ENCODE measurements around the gene GGTA1. TPM values are rescaled to one million over a fixed set of nuclear protein-coding genes. Genes with fewer than 3 reads are reported as not detected.

The GGTA1 gene
- polyA plus RNA-seq, 1 experiment = not detected

- Histone ChIP-seq H3K36me3 (ENCODE audit: control insufficient read depth, insufficient read depth, low read length) (no peaks in the 10 kb centered on the region), H3K4me3 (ENCODE audit: low read depth, low read length) (no peak overlapping the region), H3K27me3 (ENCODE audit: control insufficient read depth, insufficient read depth, low read length) (0 out of 2 replicates have a peak, but pooled peaks cover 1% of the 10 kb centered on the region)
- DNase-seq (ENCODE audit: low read depth) = no peak
- POLR2A ChIA-PET = no interaction called here
- CTCF ChIA-PET = interaction anchor here (0.7 kb wide), 1 partner anchor 9 kb away, joined by 3 read pairs; no protein-coding TSS in a partner anchor
- no peak for TF ChIP-seq CTCF (IDR thresholded peaks at IDR 0.05; ENCODE audit: insufficient read depth, low read depth, low read length)
These were observed 14.8 kb downstream of the GGTA1 start for GRCh38 chr9:121484651-121485446.

GRCh38 chr9:121483473-121484031 lies 16.1 kb downstream of the GGTA1 start:
- TF ChIP-seq CTCF (IDR thresholded peaks at IDR 0.05; ENCODE audit: insufficient read depth, low read depth, low read length) = no peak
- no peaks in the 10 kb centered on the region for H3K36me3 ChIP-seq (ENCODE audit: control insufficient read depth, insufficient read depth, low read length)
- ChIA-PET POLR2A (no interaction called here), CTCF (no interaction called here)
- peaks cover 2% of the 10 kb centered on the region; the same call in 1 of the 2 replicates for H3K27me3 ChIP-seq (ENCODE audit: control insufficient read depth, insufficient read depth, low read length)
- DNase-seq (ENCODE audit: low read depth) = no peak
- H3K4me3 ChIP-seq (ENCODE audit: low read depth, low read length) = no peak overlapping the region

GRCh38 chr9:121483049-121483448 lies 16.6 kb downstream of the GGTA1 start:
- Histone ChIP-seq H3K27me3 (ENCODE audit: control insufficient read depth, insufficient read depth, low read length) (peaks cover 6% of the 10 kb centered on the region; the same call in 1 of the 2 replicates), H3K36me3 (ENCODE audit: control insufficient read depth, insufficient read depth, low read length) (no peaks in the 10 kb centered on the region), H3K4me3 (ENCODE audit: low read depth, low read length) (no peak overlapping the region)
- no peak for DNase-seq (ENCODE audit: low read depth)
- ChIA-PET CTCF (no interaction called here), POLR2A (no interaction called here)
- TF ChIP-seq CTCF (IDR thresholded peaks at IDR 0.05; ENCODE audit: insufficient read depth, low read depth, low read length) = no peak

GRCh38 chr9:121478816-121479676 lies 20.6 kb downstream of the GGTA1 start:
- Histone ChIP-seq H3K4me3 (ENCODE audit: low read depth, low read length) (no peak overlapping the region), H3K36me3 (ENCODE audit: control insufficient read depth, insufficient read depth, low read length) (no peaks in the 10 kb centered on the region), H3K27me3 (ENCODE audit: control insufficient read depth, insufficient read depth, low read length) (peaks cover 6% of the 10 kb centered on the region)
- CTCF ChIA-PET = interaction anchor here (0.6 to 1.4 kb wide), 3 partner anchors 10 to 543 kb away, joined by 3 to 5 read pairs (median 3); partner anchors contain the start of gene GGTA1
- POLR2A ChIA-PET = no interaction called here
- no peak for TF ChIP-seq CTCF (IDR thresholded peaks at IDR 0.05; ENCODE audit: insufficient read depth, low read depth, low read length)
- no peak for DNase-seq (ENCODE audit: low read depth)

- H3K4me3 ChIP-seq (ENCODE audit: low read depth, low read length) = no peak overlapping the region
- no peak for DNase-seq (ENCODE audit: low read depth)
- H3K27me3 ChIP-seq (ENCODE audit: control insufficient read depth, insufficient read depth, low read length) = peaks cover 12% of the 10 kb centered on the region
- CTCF ChIA-PET = interaction anchor here (0.7 to 1.4 kb wide), 3 partner anchors 9 to 57 kb away, joined by 3 read pairs; no protein-coding TSS in a partner anchor
- POLR2A ChIA-PET = no interaction called here
- no peak for TF ChIP-seq CTCF (IDR thresholded peaks at IDR 0.05; ENCODE audit: insufficient read depth, low read depth, low read length)
- no peaks in the 10 kb centered on the region for H3K36me3 ChIP-seq (ENCODE audit: control insufficient read depth, insufficient read depth, low read length)
These were observed 23.5 kb downstream of the GGTA1 start for GRCh38 chr9:121476156-121476555.

Data from BJ (cell line).